Glutamatergic neuron (in vitro differentiated cells): ENCODE measurements around the gene C1orf50. TPM values are rescaled to one million over a fixed set of nuclear protein-coding genes. Genes with fewer than 3 reads are reported as not detected.
A peak's percentile ranks its signal among the peaks of the same experiment; 100 is the strongest.

ENCODE experiments used
- DNase-seq: peaks from one replicate; pipeline ENCODE4 v3.0.0; 2022
- H3K27ac Mint-ChIP-seq: one replicate; pipeline ENCODE4 v1.8.0; 2020; ENCODE audit warnings: mild to moderate bottlenecking, mixed read lengths, inconsistent platforms; ENCODE audit not compliant: unreplicated experiment
- H3K27me3 Mint-ChIP-seq: one replicate; pipeline ENCODE4 v1.8.0; 2020; ENCODE audit warnings: mild to moderate bottlenecking, moderate library complexity, mixed read lengths, inconsistent platforms; ENCODE audit not compliant: unreplicated experiment
- H3K36me3 Mint-ChIP-seq: one replicate; pipeline ENCODE4 v1.8.0; 2020; ENCODE audit warnings: mild to moderate bottlenecking, mixed read lengths, inconsistent platforms; ENCODE audit not compliant: unreplicated experiment
- H3K4me1 Mint-ChIP-seq: one replicate; pipeline ENCODE4 v1.8.0; 2020; ENCODE audit warnings: mild to moderate bottlenecking, low read depth, mixed read lengths, inconsistent platforms; ENCODE audit not compliant: unreplicated experiment
- H3K4me3 Mint-ChIP-seq: one replicate; pipeline ENCODE4 v1.8.0; 2020; ENCODE audit warnings: mild to moderate bottlenecking, mixed read lengths, inconsistent platforms; ENCODE audit not compliant: unreplicated experiment
- H3K9me3 Mint-ChIP-seq: one replicate; pipeline ENCODE4 v1.8.0; 2020; ENCODE audit warnings: mild to moderate bottlenecking, moderate library complexity, mixed read lengths, inconsistent platforms; ENCODE audit not compliant: unreplicated experiment
- total RNA-seq: library from RNA; stranded (reverse); fragmentation: NEBNext Ultra II Directional; extraction: Animal tissue kit (Norgen Biotek cat#: 25700); gene quantifications from one replicate; pipeline ENCODE4 v1.2.1, GENCODE V29; 2021; ENCODE audit not compliant: unreplicated experiment
- TF ChIP-seq, protein P1 (sequence below): fragments of 200-600 bp; sonication (generic); IDR thresholded peaks from one replicate; pipeline ENCODE4 v1.5.0; 2021; ENCODE audit not compliant: partially characterized antibody, unreplicated experiment

Gene C1orf50
- total RNA-seq, 1 donor from 2014 or later = 21.6 TPM

DNA sequence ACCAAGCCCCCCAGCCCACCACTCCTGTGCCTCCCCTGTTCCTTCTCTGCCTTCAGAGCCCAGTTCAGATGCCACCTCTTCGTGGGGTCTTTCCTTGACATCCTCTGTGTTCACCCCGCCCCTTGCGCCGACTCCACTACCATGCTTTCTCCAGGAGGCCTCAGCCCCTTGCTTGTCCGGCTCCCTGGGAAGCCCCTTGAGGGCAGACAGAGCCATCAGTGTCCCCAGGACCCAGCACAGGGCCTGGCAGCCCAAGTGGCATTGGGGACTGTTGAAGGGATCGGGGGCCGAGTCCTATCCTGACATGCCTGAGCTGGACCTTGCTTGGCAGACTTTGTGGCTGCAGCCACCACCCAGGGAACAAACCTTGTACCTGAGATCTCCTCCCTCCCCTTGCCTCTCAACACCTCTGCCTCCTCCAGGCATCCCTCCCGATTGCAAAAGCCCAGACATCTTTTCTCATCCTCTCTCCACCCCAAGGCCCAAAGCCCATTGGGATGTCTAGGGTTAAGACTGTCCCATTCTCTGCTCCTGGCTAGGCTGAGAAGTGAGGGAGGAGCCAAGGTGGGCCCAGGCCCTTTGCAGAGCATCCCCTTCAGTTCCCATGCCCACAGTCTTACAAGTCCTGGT, 30.4 kb upstream of the C1orf50 start:
- Mint-ChIP-seq H3K27me3 (peaks cover 7% of the 10 kb centered on the region), H3K4me1 (no peaks in the 10 kb centered on the region), H3K4me3 (no peak overlapping the region), H3K36me3 (no peaks in the 10 kb centered on the region), H3K27ac (peak overlapping the region; percentile 43), H3K9me3 (peaks cover 4% of the 10 kb centered on the region)
- no peak for DNase-seq
- TF ChIP-seq, protein P1, sequence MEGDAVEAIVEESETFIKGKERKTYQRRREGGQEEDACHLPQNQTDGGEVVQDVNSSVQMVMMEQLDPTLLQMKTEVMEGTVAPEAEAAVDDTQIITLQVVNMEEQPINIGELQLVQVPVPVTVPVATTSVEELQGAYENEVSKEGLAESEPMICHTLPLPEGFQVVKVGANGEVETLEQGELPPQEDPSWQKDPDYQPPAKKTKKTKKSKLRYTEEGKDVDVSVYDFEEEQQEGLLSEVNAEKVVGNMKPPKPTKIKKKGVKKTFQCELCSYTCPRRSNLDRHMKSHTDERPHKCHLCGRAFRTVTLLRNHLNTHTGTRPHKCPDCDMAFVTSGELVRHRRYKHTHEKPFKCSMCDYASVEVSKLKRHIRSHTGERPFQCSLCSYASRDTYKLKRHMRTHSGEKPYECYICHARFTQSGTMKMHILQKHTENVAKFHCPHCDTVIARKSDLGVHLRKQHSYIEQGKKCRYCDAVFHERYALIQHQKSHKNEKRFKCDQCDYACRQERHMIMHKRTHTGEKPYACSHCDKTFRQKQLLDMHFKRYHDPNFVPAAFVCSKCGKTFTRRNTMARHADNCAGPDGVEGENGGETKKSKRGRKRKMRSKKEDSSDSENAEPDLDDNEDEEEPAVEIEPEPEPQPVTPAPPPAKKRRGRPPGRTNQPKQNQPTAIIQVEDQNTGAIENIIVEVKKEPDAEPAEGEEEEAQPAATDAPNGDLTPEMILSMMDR = no peak

DNA sequence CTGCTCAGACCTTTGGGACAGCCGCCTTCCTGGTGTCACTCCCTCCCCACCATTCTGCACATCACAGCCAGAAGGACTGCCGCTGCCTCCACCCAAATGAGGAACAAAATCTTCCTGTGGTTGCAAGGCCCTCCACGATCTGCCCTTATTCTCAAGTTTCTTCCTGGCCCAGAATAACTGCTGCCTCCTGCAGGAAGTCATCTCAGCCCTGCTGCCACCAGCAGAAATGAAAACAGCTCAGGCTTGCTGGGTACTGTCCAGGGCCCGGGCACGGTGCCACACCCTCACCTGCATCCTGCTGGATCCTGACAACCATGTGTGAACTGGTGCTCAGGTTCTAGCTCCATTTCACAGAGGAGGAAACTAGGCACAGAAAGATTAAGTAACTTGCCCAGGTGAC, 29.8 kb upstream of the C1orf50 start:
- Mint-ChIP-seq H3K36me3 (no peaks in the 10 kb centered on the region), H3K27me3 (peaks cover 7% of the 10 kb centered on the region), H3K4me1 (no peaks in the 10 kb centered on the region), H3K27ac (no peak overlapping the region), H3K9me3 (peaks cover 4% of the 10 kb centered on the region), H3K4me3 (no peak overlapping the region)
- TF ChIP-seq, protein P1 = no peak
- no peak for DNase-seq

DNA sequence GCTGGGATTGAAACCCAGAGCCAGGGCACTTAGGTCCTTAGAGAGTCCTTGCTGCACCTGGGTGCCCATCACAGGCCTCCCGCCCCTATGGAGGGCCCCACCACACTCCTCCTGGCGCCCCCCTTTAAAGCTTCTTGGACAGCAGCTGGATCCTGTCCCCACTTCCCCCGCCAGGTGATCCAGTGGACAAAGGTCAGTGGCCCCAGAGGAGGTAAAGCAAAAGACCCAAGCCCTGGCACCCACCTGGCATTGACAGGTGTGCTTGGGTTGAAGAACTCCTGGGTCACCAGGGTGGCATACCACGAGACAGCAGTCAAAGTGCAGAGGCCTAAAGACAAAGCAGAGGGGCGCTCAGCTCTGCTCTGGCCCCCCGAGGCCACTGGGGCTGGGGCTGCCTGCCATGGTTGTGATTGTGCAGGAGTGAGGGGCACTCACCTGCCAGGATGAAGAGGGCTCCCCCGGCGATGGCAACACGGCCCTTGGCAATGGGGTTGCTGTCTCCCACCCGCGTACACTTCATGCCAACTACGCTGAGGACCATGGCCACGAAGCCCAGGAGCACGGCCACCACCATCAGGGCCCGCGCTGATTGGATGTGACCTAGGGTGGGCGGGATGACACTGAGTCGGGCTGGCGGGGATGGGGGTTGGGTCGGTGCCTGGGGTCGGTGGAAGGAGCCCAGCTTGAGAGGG, 28.9 kb upstream of the C1orf50 start:
- Mint-ChIP-seq H3K9me3 (peaks cover 8% of the 10 kb centered on the region), H3K36me3 (no peaks in the 10 kb centered on the region), H3K27me3 (peaks cover 9% of the 10 kb centered on the region), H3K27ac (no peak overlapping the region), H3K4me1 (peaks cover 2% of the 10 kb centered on the region), H3K4me3 (no peak overlapping the region)
- TF ChIP-seq, protein P1 = no peak
- no peak for DNase-seq

DNA sequence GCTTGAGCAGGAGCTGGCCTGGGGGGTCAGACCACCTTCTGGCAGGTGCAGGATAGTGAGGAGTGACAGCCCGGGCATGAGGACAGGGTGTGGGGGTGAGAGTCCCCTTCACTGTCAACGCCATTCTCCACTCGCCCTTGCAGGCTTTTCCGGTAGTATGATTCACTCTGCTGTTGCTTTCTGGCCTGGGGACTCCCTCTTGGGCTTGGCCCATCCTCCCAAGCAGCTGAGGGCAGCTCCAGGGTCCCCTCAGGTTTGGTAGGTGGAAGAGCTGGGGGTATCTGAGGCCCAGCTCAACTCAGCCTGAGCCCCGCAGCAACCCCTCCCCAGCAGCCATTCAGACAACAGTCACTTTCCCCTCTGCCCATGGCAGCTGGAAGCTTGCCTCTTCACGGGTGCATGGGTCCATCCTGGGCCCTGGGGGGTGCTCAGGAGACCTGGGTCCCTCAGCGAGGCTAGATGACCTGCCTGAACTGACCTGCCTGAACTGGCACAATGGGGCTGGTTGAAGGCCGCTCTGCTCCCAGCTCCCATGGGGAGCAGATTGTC, 28.3 kb upstream of the C1orf50 start:
- H3K4me3 Mint-ChIP-seq = no peak overlapping the region
- H3K27me3 Mint-ChIP-seq = peaks cover 12% of the 10 kb centered on the region
- peaks cover 9% of the 10 kb centered on the region for H3K9me3 Mint-ChIP-seq

More for the DNA sequence above, 28.3 kb upstream of the C1orf50 start:
- Mint-ChIP-seq H3K36me3 (no peaks in the 10 kb centered on the region), H3K27ac (no peak overlapping the region), H3K4me1 (peaks cover 5% of the 10 kb centered on the region)
- TF ChIP-seq, protein P1 = no peak
- DNase-seq = no peak
